HG03159 (cell line): ENCODE results near the gene LRRC10B.
"Not testable (repeated sequence)": the region's sequence is repeated elsewhere in the genome, so short reads cannot be mapped to it uniquely, and the experiment has no call there.

Experiments
- ATAC-seq: cut with Tn5 transposase; IDR thresholded peaks from one replicate; pipeline ENCODE4 v1.9.1; 2021; ENCODE audit warnings: mild to moderate bottlenecking, moderate library complexity; ENCODE audit not compliant: unreplicated experiment

Gene LRRC10B

GRCh38 chr11:61507962-61508861 is at the start of gene LRRC10B:
TSS of gene LRRC10B (plus strand) at chr11:61508749. CDS start at chr11:61508999, 250 bp downstream.
- no peak for ATAC-seq

- ATAC-seq: no peak
Observed at GRCh38 chr11:61460474-61460881, 48.1 kb upstream of the LRRC10B start.

GRCh38 chr11:61460986-61461385 is 47.6 kb upstream of the LRRC10B start:
- ATAC-seq: no peak

GRCh38 chr11:61467602-61468001 is 40.9 kb upstream of the LRRC10B start:
- not testable (repeated sequence) for ATAC-seq

- ATAC-seq: no peak
Observed at GRCh38 chr11:61468002-61468401, 40.5 kb upstream of the LRRC10B start.

GRCh38 chr11:61472282-61472681 is 36.3 kb upstream of the LRRC10B start:
- ATAC-seq: no peak

GRCh38 chr11:61472868-61473267 is 35.7 kb upstream of the LRRC10B start:
- no peak for ATAC-seq

- ATAC-seq: no peak
Observed at GRCh38 chr11:61473370-61474012, 35.1 kb upstream of the LRRC10B start.

- ATAC-seq: no peak
Observed at GRCh38 chr11:61474013-61474643, 34.4 kb upstream of the LRRC10B start.

- no peak for ATAC-seq
Observed at GRCh38 chr11:61475433-61475832, 33.1 kb upstream of the LRRC10B start.

- ATAC-seq: no peak
Observed at GRCh38 chr11:61476371-61476770, 32.2 kb upstream of the LRRC10B start.

- ATAC-seq: no peak
Observed at GRCh38 chr11:61477126-61477525, 31.4 kb upstream of the LRRC10B start.

GRCh38 chr11:61477727-61478148 is 30.8 kb upstream of the LRRC10B start:
- ATAC-seq: no peak

GRCh38 chr11:61479360-61480058 is 29.0 kb upstream of the LRRC10B start:
- ATAC-seq: not testable (repeated sequence)

GRCh38 chr11:61480261-61480993 is 28.1 kb upstream of the LRRC10B start:
- ATAC-seq: no peak

GRCh38 chr11:61480994-61481335 is 27.6 kb upstream of the LRRC10B start:
- no peak for ATAC-seq

GRCh38 chr11:61481806-61482205 is 26.7 kb upstream of the LRRC10B start:
- ATAC-seq: no peak

GRCh38 chr11:61482513-61482912 is 26.0 kb upstream of the LRRC10B start:
- ATAC-seq: no peak

GRCh38 chr11:61484541-61484940 is 24.0 kb upstream of the LRRC10B start:
- ATAC-seq: no peak

GRCh38 chr11:61485080-61485479 is 23.5 kb upstream of the LRRC10B start:
- ATAC-seq: no peak
